PFSK-1 (cell line): ENCODE data around the gene HMGCLL1.

Experiments
- FOXP2 ChIP-seq: optimal IDR thresholded peaks from 2 replicates; pipeline ENCODE3; 2011; ENCODE audit warnings: borderline replicate concordance, control low read depth, inconsistent platforms; ENCODE audit not compliant: insufficient read depth; ENCODE audit errors: extremely low read length, extremely low read depth
- POLR2AphosphoS5 ChIP-seq: IDR thresholded peaks from 2 replicates; pipeline ENCODE4 v1.6.1; 2012; ENCODE audit warnings: low read depth, mild to moderate bottlenecking, control low read depth, low read length, moderate library complexity
- REST ChIP-seq, 2 experiments: IDR thresholded peaks; 2 replicates each; pipeline versions ENCODE4 v1.6.1 to v1.8.0; 2011 to 2012; ENCODE audit warnings: low read depth in 2 of 2, low read length in 2 of 2, control low read depth in 1 of 2, inconsistent platforms in 1 of 2, mild to moderate bottlenecking in 1 of 2, moderate library complexity in 1 of 2; ENCODE audit not compliant: insufficient read depth in 1 of 2
- SIN3A ChIP-seq: IDR thresholded peaks from 2 replicates; pipeline ENCODE4 v1.6.1; 2012; ENCODE audit warnings: mild to moderate bottlenecking, low read length, moderate library complexity, borderline replicate concordance; ENCODE audit not compliant: insufficient read depth
- TAF1 ChIP-seq: IDR thresholded peaks from 2 replicates; pipeline ENCODE4 v1.6.1; 2012; ENCODE audit warnings: low read length, control low read depth, borderline replicate concordance; ENCODE audit not compliant: insufficient read depth

The HMGCLL1 gene

DNA sequence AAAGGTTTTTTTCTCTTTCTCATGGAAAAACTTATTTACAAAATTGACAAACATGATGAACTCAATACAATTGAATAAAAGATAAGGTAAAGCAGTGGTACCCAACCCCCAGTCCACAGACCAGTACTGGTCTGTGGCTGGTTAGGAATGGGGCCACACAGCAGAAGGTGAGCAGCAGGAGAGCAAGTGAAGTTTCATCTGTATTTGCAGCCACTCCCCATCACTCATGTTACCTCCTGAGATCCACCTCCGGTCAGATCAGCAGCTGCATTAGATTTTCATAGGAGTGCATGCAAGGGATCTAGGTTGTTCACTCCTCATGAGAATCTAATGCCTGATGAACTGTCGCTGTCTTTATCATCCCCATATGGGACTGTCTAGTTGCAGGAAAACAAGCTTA lies 47.5 kb downstream of the HMGCLL1 start:
- TF ChIP-seq POLR2AphosphoS5, result no peak
- TF ChIP-seq TAF1, result no peak
- no peak for TF ChIP-seq REST (IDR thresholded peaks at IDR 0.05; ENCODE audit: insufficient read depth in 1 of 2, low read depth in 2 of 2, low read length in 2 of 2)
- no peak for TF ChIP-seq SIN3A
- TF ChIP-seq FOXP2, result no peak

GRCh38 chr6:55530931-55531330 lies 48.1 kb downstream of the HMGCLL1 start:
- TF ChIP-seq SIN3A (no peak), FOXP2 (no peak), TAF1 (no peak), REST (IDR thresholded peaks at IDR 0.05; ENCODE audit: insufficient read depth in 1 of 2, low read depth in 2 of 2, low read length in 2 of 2) (no peak), POLR2AphosphoS5 (no peak)

DNA sequence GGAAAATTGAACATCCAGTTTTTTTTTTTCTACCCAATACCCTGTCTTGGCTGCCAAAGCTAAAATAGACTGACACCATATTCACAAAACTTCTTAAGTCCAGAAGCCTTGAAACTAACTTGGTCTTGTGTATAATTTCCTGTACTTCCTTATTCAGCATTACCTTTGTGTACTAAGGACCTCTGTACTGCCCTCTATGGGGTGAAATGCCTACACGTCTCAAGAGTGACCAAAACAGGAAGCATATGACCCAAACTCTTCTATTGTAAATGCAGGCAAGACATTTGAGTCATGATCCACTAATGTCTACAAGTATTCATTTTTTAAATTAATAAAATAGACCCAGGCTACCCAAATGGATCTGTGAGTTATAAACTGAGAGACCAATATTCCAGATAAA lies 50.4 kb downstream of the HMGCLL1 start:
- TF ChIP-seq SIN3A, result no peak
- no peak for TF ChIP-seq FOXP2
- no peak for TF ChIP-seq REST (IDR thresholded peaks at IDR 0.05; ENCODE audit: insufficient read depth in 1 of 2, low read depth in 2 of 2, low read length in 2 of 2)
- no peak for TF ChIP-seq TAF1
- TF ChIP-seq POLR2AphosphoS5, result no peak

DNA sequence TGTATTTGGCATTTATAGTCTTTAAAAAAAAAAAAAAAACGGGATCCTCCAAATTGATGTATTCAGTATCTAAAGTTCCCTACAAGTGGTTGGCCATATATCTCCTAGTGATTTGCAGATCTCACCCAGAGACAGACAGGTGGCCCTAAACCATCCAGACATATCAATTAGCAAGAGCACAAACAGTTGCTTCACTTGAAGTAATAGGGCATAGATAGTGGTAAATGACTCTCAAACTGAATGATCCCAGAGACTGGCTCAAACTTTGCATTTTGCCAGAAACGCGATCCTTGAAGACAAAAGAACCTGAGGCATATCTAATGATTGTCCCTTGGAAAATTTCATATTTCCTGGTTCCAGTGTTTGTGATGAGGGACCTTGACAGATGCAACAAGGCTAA lies 54.6 kb downstream of the HMGCLL1 start:
- TF ChIP-seq SIN3A (no peak), REST (IDR thresholded peaks at IDR 0.05; ENCODE audit: insufficient read depth in 1 of 2, low read depth in 2 of 2, low read length in 2 of 2) (no peak), FOXP2 (no peak), POLR2AphosphoS5 (no peak), TAF1 (no peak)

GRCh38 chr6:55518529-55519060 lies 60.4 kb downstream of the HMGCLL1 start:
- TF ChIP-seq FOXP2, result no peak
- TF ChIP-seq REST (IDR thresholded peaks at IDR 0.05; ENCODE audit: insufficient read depth in 1 of 2, low read depth in 2 of 2, low read length in 2 of 2), result no peak
- TF ChIP-seq SIN3A, result no peak
